BE2C (cell line): ENCODE results near the gene CHD8.

Experiments
- DNase-seq: peaks from one replicate; pipeline ENCODE4 v3.0.0-alpha.2; 2020
- H3K27me3 ChIP-seq: fragments of 250-450 bp; sonication (Bioruptor Pico); 2 replicates; pipeline ENCODE4 v1.5.1; 2020; ENCODE audit warnings: mild to moderate bottlenecking
- H3K36me3 ChIP-seq: fragments of 250-450 bp; sonication (Bioruptor Pico); 2 replicates; pipeline ENCODE4 v1.5.1; 2020; ENCODE audit warnings: mild to moderate bottlenecking
- H3K4me1 ChIP-seq: fragments of 250-450 bp; sonication (Bioruptor Pico); 2 replicates; pipeline ENCODE4 v1.5.1; 2020
- H3K4me3 ChIP-seq: 2 replicates; pipeline ENCODE4 v1.5.1; 2011; ENCODE audit warnings: low read depth, low read length
- H3K9me3 ChIP-seq: fragments of 250-450 bp; sonication (Bioruptor Pico); 2 replicates; pipeline ENCODE4 v1.5.1; 2020
- TF ChIP-seq, protein P1 (sequence below): IDR thresholded peaks from 2 replicates; pipeline ENCODE4 v1.5.1; 2012; ENCODE audit warnings: mild to moderate bottlenecking, low read depth, low read length

CHD8 gene

GRCh38 chr14:21343035-21343794 is 112.7 kb downstream of the CHD8 start:
- Histone ChIP-seq H3K4me3 (no peak overlapping the region), H3K4me1 (no peaks in the 10 kb centered on the region), H3K9me3 (no peaks in the 10 kb centered on the region), H3K36me3 (no peaks in the 10 kb centered on the region), H3K27me3 (peaks cover 12% of the 10 kb centered on the region)
- DNase-seq: no peak
- TF ChIP-seq, protein P1, sequence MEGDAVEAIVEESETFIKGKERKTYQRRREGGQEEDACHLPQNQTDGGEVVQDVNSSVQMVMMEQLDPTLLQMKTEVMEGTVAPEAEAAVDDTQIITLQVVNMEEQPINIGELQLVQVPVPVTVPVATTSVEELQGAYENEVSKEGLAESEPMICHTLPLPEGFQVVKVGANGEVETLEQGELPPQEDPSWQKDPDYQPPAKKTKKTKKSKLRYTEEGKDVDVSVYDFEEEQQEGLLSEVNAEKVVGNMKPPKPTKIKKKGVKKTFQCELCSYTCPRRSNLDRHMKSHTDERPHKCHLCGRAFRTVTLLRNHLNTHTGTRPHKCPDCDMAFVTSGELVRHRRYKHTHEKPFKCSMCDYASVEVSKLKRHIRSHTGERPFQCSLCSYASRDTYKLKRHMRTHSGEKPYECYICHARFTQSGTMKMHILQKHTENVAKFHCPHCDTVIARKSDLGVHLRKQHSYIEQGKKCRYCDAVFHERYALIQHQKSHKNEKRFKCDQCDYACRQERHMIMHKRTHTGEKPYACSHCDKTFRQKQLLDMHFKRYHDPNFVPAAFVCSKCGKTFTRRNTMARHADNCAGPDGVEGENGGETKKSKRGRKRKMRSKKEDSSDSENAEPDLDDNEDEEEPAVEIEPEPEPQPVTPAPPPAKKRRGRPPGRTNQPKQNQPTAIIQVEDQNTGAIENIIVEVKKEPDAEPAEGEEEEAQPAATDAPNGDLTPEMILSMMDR: no peak
